ENCODE data around the gene APBB2.

Gene APBB2

GRCh38 chr4:41214136-41214824 lies at the start of gene APBB2:
TSS of gene APBB2 (minus strand) at chr4:41214542. CDS start at chr4:41033254, 181,288 bp downstream.
- DNase-seq: peak; percentile 99

GRCh38 chr4:41262198-41262597 lies 47.9 kb upstream of the APBB2 start:
- DNase-seq: no peak

GRCh38 chr4:41260116-41260733 lies 45.9 kb upstream of the APBB2 start:
- no peak for DNase-seq

- DNase-seq: peak; percentile 71
Measured at GRCh38 chr4:41258783-41259182, 44.4 kb upstream of the APBB2 start.

GRCh38 chr4:41257906-41258305 lies 43.6 kb upstream of the APBB2 start:
- peak; percentile 50 for DNase-seq

GRCh38 chr4:41257257-41257901 lies 43.0 kb upstream of the APBB2 start:
- peak; percentile 79 for DNase-seq

- peak; percentile 97 for DNase-seq
Measured at GRCh38 chr4:41256740-41257256, 42.5 kb upstream of the APBB2 start, which contains the start of gene UCHL1. TSS of gene UCHL1 (plus strand) at chr4:41256928. CDS start at chr4:41256977, 49 bp downstream.

- no peak for DNase-seq
Measured at GRCh38 chr4:41256131-41256739, 41.9 kb upstream of the APBB2 start.

GRCh38 chr4:41245983-41246382 lies 31.6 kb upstream of the APBB2 start:
- no peak for DNase-seq

- DNase-seq: no peak
Measured at GRCh38 chr4:41241919-41242318, 27.6 kb upstream of the APBB2 start.

- DNase-seq: no peak
Measured at GRCh38 chr4:41236508-41236907, 22.2 kb upstream of the APBB2 start.

GRCh38 chr4:41236032-41236431 lies 21.7 kb upstream of the APBB2 start:
- no peak for DNase-seq

GRCh38 chr4:41232856-41233255 lies 18.5 kb upstream of the APBB2 start:
- no peak for DNase-seq

- no peak for DNase-seq
Measured at GRCh38 chr4:41232406-41232805, 18.1 kb upstream of the APBB2 start.

GRCh38 chr4:41227902-41228301 lies 13.6 kb upstream of the APBB2 start:
- DNase-seq: no peak

GRCh38 chr4:41221850-41222645 lies 7.7 kb upstream of the APBB2 start:
- no peak for DNase-seq

- no peak for DNase-seq
Measured at GRCh38 chr4:41219421-41219950, 5.1 kb upstream of the APBB2 start.

- no peak for DNase-seq
Measured at GRCh38 chr4:41218703-41219102, 4.4 kb upstream of the APBB2 start.

- no peak for DNase-seq
Measured at GRCh38 chr4:41217374-41217773, 3.0 kb upstream of the APBB2 start.

- DNase-seq: no peak
Measured at GRCh38 chr4:41217020-41217333, 2.6 kb upstream of the APBB2 start.

GRCh38 chr4:41216294-41217019 lies 2.1 kb upstream of the APBB2 start:
- DNase-seq: peak; percentile 92

GRCh38 chr4:41215969-41216293 lies 1.6 kb upstream of the APBB2 start:
- DNase-seq: peak; percentile 82

Measured in eye (tissue), 1 donor.